DMS53 treated with DMSO at 0.1 percent for 48 hours (cell line): Measurements from ENCODE around the gene ALG1.
"Not testable (repeated sequence)": the region's sequence is repeated elsewhere in the genome, so short reads cannot be mapped to it uniquely, and the experiment has no call there.

Source experiments
- DNase-seq: peaks from one replicate; lab custom pipeline; 2025; ENCODE audit not compliant: unreplicated experiment; lab: John Stamatoyannopoulos, UW

Gene ALG1

DNA sequence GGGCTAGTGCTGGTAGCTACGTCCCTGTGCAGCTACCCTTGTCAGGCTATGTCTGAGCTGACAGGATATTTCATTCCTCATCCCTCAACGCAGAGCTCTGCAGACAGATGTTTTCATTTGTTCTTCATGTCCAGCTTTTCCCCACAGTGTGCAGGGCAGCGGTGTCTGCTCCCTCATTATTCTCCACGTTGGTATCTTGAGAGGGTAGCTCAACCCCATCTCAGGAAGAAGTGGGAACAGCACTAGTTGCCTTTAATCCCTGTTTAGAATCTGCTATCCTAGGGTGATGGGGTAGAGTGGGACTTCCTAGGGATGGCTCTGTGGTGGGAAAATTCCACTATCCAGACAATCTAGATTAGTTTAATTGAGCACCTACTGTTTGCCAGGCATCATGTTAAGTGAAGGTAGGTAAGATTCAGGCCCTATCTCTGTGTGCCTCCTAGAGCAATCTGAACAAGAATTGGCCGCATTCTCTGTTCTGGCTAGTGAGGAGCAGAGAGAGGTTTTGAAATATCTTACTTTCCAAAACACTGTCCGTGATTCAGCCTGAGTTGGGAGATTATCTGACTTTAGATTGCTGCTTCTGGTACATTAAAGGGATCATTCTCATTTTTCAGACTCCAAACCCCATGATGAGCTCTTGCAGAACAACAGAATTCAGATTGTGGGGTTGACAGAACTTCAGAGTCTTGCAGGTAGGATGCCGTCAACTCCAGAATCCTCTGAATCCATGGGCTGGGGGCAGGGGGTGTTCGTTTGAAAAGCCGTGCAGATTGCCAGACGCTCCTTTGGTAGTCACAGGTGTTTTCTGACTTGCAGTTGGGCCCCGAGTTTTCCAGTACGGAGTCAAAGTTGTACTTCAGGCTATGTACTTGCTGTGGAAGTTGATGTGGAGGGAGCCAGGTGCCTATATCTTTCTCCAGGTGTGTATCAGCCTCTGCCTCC lies 963 bp downstream of the ALG1 start:
- no peak for DNase-seq

DNA sequence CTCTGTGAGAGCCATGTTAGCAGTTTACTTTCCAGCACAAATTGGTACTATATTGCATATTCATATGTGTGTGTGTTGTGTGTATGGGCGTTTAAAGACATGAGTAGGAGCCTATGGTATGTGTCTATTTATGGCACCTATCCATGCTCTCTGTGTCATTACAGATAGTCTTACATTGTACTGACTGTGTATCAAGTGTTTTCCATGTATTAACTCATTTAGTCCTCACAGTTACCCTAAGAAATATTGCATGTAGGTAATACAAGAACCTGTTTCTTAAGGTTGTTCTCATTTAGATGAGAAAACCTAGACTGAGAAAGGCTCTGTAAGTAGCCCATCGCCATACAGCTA lies 1.6 kb downstream of the ALG1 start:
- no peak for DNase-seq

DNA sequence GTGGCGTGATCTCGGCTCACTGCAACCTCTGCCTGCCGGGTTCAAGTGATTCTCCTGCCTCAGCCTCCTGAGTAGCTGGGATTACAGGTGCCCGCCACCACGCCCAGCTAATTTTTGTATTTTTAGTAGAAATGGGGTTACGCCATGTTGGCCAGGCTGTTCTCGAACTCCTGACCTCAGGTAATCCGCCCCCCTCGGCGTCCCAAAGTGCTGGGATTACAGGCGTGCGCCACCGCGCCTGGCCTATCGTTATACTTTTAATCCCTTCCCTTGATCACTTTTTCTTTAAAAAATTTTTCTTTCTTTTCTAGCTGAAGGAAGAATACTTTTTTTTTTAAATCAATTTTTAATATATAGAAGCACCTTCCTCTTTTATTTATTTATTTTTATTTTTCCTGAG lies 2.1 kb downstream of the ALG1 start:
- DNase-seq = not testable (repeated sequence)

DNA sequence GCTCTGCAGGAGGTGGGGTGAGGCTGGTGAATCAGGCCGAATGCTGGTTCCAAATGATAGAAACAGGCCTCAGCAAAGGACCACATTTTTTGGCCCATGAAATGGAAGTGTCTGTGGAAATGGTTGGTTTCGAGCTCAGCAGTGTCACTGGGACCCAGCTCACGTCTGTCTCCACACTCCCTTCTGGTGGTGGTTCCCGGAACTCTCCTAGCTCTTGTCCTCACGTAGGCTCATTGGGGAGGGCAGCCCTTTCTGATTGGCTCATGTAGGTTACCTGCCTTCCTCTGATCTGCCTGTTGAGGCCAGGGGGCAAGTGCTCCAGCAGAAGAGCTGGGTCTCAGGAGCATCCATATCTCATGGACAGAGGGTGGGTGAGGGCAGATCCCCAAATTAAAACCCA lies 4.0 kb downstream of the ALG1 start:
- no peak for DNase-seq

DNA sequence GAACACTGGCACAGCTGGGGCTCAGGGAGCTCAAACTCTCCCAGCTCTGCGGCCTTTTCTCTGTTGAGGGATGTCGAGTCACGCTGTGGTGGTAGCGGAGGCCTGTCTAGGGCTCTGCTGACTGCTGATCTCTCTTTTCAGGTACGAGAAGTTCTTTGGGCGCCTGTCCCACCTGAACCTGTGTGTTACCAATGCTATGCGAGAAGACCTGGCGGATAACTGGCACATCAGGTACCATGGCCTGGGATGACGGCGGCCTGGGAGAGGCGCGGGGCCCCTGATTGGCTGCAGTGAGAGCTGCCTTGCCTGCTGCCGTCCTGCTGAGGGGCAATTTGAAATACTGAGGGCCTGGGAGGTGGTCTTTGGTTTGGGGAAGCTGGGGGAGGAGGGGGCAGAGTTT lies 5.7 kb downstream of the ALG1 start:
- no peak for DNase-seq

DNA sequence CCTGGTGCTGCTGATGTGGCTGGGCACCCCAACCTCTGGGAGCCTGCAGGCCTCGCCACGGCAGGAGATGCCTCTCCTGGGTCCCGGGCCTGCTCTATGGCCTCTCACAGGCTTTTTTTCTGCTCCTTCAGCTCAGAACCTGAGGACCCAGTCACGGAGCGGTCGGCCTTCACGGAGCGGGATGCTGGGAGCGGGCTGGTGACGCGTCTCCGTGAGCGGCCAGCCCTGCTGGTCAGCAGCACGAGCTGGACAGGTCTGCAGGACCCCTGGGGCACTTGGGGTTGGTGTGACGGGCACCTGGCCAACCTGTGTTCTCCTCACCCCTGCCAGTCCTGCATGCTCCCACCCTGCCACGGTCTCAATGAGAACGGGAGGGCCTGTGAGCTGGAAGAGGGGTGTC lies 7.0 kb downstream of the ALG1 start:
- DNase-seq = no peak

DNA sequence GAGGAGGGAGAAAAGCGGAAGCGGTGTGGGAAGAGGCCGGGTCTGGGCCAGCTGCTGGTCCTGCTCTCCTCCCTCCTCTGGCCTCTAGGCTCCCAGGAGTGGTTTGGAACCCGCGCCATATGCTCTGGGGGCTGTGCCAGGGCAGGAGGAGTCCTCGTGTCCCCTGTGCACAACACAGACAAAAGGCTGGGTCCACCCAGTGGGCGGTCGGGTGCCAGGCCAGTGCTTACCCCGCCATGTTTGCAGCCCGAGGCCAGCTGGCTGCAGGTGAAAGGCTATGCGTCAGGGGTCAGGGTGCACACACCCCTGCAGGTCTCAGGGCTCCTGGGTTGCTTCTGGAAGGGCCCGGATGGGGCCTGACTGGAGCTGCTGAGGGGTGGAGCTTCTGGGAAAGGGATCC lies 8.8 kb downstream of the ALG1 start:
- not testable (repeated sequence) for DNase-seq

DNA sequence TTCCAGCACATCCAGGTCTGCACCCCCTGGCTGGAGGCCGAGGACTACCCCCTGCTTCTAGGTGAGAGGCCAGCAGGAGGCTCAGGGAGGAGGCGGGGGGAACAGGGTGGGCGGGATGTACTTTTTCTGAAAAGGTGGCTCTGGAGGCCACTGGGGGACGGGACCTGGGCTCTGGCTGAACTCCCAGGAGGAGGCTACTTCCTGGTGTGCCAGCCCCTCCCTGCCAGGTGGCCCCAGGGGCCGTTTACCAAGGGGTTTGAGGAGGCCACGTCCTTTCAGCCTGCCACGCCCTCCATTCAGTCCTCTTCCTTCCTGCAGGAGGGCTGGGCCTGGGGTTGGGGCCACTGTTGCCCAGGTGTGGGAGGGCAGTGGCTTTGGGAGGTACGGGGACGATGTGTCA lies 9.4 kb downstream of the ALG1 start:
- DNase-seq = not testable (repeated sequence)

DNA sequence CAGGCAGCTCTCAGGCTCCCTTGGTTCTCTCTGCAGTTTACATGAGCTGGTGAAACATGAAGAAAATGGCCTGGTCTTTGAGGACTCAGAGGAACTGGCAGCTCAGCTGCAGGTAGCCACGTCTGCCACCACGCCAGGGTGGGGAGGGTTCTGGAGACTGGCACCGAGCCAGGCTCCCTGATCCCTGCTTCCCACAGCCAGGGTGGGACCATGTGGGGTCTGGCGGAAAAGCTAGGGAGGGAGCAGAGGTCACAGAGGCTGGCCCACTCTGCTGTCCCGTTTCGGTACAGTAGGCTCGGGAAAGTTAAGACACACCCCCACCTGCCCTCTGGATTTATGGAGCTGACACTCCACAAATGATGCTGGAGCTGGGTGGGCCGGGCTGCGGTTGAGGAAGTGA lies 12.0 kb downstream of the ALG1 start:
- DNase-seq = not testable (repeated sequence)

DNA sequence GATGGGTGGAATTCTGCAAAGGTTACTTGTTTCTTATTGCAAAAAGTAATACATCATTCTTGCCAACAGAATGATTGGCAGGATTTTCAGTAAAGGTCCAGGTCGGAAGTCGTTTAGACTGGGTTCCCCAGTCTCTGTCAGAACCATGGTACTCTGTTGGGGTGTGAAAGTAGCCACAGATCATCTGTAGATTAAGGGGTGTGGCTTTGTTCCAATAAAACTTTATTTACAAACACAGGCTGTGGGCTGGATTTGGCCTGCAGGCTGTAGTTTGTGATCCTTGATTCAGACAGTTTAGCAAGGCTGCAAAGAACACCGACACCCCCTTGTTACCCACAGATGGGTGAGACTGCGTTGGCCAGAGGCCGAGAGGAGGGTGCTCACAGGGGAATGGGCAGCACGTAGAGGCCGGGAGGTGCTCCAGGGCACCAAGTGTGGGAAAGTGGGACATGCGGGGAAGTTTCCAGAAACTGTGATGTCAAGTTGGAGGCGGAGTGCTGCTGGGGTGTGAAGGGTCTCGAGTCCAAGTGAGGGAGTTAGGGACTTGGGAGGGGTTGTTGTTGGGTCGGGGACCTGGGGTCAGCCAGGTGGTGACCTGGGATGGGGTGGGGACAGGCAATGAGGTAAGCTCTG lies 12.6 kb downstream of the ALG1 start:
- DNase-seq = not testable (repeated sequence)

DNA sequence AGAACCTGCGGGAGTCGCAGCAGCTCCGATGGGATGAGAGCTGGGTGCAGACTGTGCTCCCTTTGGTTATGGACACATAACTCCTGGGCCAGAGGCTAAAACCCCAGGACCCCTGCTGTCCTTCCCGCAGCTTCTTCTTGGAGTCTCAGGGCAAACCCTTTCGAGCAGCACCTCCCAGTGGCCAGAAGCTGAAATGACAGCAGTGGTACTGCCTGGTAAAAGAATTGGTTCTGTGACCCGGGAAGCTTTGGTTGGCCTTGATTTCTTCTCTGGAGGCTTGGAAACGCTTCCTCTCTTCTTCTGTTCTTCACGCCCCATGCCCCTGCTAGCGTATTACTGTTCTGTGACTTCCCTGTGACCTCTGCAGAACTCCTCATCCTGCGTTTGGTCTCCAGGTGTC lies 13.2 kb downstream of the ALG1 start:
- not testable (repeated sequence) for DNase-seq

DNA sequence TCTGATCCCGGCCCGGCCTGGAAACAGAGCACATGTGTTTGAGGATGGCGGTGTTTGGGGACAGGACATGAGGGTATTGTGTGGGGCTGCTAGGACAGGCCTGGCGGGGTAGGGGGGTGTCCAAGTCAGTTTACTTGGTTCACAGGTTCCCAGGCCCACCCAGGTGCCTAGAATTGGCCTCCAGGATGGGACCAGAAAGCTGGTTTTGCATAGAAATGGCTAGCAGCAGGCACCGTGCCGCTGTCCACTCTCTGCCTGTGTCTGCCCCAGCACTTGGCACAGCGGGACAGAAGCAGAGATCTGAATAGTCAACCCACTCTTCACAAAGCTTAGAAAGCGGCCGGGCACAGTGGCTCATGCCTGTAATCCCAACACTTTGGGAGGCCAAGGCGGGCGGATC lies 14.1 kb downstream of the ALG1 start:
- not testable (repeated sequence) for DNase-seq

DNA sequence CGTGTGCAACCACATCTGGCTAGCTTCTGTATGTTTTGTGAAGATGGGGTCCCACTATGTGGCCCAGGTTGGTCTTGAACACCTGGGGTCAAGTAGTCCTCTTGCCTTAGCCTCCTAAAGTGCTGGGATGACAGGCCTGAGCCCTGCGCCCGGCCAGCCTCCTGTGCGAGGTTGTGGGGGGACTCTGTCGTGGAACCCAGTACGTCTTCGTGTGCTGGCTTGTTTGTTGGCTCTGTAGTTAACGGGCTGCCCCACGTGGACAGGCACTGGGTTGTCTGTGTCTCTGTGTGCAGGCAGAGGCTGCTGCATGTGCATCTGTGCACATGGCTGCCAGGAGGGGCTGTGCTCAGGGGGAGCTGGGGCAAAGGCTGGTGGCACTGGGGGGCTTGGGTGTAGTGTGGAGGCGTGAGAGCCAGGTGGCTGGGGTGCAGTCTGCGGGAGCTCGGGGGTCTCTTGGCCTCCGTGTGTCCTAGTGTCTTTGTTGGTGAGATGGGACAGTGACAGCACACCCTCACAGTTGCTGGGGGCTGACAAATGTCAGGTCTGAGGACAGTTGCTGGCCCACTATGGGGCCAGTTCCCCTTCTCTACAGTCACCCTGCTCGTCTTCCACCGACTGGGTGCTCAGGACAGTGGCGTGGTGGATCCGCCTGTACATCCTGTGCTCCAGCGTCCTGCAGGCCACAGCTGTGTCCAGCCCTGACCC lies 16.6 kb downstream of the ALG1 start:
- DNase-seq = not testable (repeated sequence)

DNA sequence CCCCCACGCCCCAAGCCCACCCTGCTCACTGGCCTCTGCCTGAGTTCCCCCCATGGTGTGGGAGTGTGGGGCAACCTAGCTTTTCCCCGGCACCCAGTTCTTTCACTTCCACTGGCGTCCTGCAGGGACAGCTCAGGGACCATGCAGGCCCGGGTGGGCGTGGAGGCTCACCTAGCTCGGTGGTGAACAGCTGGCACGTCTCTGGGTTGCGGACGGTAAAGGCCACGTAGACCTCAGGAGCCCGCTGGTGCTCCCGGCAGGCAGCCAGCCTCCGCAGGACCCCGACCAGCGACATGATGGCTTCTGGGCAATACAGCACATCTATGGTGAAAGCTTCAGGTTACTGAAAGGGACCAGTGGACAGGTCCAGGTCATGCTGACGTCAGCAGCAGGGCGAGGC lies 17.3 kb downstream of the ALG1 start:
- not testable (repeated sequence) for DNase-seq

DNA sequence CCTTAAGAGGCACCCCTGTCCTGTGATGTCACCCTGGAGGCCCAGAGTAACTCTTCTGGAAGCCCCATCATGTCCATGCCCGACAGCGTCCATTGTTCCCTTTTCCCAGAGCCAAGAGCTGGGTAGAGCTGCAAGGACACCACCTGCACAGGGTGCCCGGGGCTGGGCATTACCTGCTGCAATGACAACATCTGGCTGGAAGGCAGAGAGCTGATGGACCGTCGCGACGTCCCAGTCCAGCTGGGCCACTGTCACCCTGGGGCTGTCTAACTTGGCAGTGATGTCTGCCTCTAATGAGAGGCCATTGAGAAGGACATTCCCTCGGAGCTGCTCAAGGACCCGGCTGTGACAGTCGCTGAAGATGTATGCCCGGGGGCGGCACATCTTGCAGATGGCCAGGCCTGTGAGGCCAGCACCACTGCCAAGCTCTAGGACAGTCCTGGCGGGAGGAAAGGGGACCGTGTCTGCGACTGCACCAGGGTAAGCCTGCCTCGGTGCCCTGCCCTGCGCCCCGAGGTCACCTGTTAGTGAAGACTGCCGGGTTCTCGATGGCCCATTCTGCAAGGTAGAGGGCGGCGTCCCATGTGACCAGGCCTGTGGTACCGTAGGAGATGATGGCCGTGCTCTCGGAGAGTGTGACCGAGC lies 18.4 kb downstream of the ALG1 start:
- not testable (repeated sequence) for DNase-seq

DNA sequence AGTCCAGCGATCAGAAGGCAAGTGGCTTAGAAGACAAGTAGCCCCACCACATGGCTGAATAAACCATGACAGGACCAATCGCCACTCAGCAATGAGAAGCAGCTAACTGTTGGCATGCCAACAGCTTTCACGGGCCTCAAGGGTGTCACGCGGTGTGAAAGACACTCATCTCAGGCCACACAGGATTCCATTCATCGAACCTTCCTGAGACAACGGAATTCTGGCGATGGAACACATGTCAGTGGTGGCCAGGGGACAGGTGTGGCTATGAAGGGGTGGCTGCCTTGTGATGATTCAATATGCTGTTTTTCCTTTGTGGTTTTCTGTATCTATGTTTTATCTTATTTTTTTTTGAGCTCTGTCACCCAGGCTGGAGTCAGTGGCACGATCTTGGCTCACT lies 18.9 kb downstream of the ALG1 start:
- not testable (repeated sequence) for DNase-seq

DNA sequence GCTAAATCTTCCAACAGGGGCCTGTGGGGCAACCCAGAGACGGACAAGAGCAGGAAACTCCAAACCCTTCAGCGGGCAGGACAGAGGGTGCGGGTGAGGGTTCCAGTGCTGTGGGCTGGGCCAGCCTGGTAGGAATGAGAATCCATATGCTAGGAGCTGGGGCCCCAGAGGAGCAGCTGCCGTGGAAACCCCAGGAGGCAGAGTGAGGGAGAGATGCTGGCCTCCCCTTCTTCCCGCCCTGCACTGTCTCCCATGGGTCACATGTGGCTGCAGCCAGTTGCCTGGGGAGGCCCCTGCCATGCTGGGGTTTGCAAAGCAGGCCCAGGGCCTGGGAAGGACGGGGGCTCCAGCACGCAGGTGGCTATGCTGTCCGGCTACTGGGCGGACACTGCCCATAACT lies 21.4 kb downstream of the ALG1 start:
- DNase-seq = not testable (repeated sequence)

DNA sequence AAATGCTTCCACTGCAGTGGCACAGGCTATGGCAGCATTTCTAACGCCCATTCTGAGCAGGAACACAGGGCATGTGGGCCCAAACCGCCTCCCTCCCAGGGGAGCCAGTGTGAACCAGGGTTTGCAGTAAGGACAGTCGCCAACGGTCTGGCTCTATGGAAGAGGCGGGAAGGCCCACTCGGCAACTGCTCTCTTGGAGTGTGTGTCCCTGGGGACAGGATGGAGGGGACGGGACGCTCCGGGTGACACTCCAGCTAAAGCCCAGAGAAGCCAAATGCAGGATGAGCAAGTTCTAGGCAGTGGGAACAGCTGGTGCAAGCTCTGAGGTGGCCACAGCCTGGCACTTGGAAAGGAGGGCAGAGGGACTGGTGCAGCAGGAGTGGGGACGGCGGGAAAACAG lies 22.1 kb downstream of the ALG1 start:
- not testable (repeated sequence) for DNase-seq

DNA sequence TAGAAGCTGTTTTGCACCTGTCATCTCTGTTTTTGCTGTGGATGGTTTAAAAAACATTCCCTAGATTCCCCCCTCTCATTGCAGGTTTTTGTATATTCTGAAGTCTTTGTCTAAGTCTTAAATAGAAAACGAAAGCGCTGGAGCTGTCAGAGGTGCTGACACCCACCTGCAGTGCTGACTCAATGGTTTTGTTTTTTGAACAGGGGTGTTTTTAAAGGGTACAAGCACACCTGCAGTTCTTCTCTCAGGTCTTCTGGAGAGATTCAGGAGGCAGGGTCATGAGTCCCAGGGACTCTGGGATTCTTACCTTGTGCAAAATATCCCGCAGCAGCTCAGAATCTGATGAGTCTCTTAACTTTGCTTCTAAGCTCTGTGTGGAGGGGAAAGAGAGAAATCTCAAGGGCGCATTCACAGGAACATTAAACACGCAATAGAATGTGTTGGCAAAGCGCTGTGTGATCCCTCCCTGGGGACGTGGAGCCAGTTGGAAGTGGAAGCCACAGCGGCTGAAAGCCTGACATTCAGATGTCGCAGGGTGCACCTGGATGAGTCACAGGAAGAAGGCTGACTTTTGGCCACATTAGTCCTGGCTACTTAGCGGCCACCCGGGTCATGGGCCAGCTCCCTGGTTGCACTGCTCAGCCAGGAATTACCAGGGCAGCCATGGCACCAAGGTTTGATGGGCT lies 23.6 kb downstream of the ALG1 start:
- DNase-seq = not testable (repeated sequence)

DNA sequence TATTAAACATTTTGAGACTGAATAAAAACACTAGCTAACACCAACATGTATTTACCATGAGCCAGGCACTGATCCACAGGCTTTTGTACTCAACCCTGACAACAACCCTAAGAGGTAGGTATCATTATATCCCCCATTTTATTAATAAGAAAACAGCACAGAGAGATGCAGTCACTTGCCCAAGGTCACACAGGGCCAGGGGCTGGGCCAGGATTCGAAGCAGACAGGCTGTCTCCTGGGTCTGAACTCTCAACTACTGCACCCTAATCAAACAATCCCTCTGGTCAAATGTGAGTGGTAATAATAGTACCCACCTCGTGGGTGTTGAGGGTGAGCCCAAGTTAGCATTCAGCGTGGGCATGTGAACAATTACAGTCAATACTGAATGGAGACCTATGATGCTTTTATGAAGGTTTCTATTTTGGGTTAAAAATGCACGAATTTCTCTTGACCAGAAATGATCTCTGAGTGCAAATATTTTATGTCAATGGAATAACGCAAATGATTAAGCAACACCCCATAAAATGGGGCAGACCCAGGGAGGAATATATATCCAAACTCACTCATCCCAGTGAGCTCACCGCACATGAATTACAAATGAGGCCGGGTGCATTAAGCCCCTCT lies 24.9 kb downstream of the ALG1 start:
- not testable (repeated sequence) for DNase-seq
